HG03457 (cell line): ENCODE data around the gene AASDH.
"Not testable (repeated sequence)": the region's sequence is repeated elsewhere in the genome, so short reads cannot be mapped to it uniquely, and the experiment has no call there.

ENCODE experiments used
- ATAC-seq: cut with Tn5 transposase; IDR thresholded peaks from one replicate; pipeline ENCODE4 v1.9.1; 2021; ENCODE audit warnings: moderate number of reproducible peaks; ENCODE audit not compliant: unreplicated experiment

Gene AASDH

DNA sequence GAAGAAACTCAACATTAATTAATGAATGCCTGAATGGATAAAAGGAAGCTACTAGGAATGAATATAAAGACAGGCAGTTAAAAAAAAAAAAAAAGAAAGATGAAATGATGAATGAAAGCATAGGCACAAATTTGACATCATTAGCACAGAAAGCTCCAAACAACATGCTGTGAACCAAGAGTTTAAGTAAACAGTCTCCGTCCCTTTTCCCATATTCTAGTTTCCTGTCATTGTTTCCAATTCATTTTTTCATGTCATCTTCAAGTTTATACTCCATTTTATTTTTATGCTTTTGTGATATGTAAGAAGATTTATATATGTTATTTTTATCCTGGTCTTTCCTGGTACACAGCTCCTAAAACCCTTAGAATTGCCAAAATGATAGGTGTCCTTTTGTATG lies 17.7 kb upstream of the AASDH start:
- no peak for ATAC-seq

DNA sequence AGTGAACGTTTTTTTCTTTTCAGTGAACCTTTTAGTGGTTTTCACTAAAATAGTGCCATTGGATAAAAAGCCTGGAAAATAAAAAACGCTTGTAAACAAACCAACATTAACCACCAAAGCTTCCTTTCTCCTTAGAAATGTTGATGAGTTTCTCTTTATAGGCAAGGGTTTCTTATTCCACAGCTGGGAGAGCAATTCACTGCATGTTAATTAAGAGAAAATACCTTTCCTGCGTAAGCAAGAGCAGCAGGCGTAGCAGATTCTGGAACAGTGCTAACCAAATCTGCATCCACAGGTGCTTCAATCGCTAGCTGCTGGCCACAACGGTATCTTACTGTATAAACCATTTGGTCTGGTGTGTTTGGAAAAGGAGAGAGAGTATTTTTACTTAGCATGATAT lies 13.3 kb upstream of the AASDH start:
- no peak for ATAC-seq

DNA sequence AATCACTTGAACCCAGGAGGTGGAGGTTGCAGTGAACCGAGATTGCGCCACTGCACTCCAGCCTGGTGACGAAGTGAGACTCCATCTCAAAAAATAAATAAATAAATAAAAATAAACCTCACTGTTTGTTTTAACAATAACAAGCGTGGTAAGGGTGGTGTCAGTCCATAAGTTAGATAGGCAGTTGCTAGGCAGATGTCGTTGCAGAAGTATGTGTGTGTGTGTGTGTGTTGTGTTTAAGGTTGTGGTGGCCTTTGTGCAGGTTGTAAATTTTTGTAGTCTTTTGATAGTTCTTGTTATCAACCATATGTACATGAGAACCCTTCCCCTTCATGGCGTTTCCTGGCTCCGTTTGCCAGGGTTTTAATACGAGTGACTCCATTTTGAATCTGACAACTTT lies 4.0 kb upstream of the AASDH start:
- ATAC-seq = no peak

DNA sequence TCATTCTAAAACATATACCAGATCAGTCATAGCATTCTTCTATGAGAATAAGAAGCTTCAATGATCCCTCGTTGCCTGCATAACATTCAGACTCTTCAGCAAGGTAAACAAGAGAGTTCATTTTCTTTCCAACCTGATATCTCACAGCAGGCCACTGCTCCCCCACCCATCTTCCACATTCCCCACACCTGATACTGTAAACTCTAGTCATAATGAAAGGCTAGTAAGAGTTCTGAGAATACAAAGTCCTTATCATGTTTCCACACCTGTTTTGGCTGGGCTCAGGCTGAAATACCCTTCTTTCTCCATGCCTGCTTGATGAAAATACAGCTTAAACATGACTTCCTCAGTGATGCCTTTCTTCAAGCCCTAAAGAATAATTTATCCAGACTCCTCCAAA lies 2.3 kb upstream of the AASDH start:
- ATAC-seq = no peak

DNA sequence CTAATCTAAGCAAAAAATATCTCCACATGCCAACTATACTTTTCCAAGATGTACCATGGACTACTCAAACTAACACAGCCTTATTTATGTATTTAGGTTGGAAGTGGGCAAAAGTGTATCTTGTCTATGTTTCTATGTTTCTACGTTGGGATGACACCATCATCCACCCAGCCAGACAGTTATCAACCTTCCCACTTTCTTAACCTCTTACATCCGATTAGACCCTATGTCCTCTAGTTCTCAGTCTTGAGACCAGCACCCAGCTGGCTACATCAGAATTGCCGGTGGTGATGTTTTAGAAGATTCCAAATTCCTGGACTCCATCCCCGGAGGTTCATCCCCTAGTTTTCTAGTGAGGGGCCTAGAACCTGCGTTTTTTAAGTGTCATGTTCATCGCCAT lies 1.0 kb upstream of the AASDH start:
- no peak for ATAC-seq

DNA sequence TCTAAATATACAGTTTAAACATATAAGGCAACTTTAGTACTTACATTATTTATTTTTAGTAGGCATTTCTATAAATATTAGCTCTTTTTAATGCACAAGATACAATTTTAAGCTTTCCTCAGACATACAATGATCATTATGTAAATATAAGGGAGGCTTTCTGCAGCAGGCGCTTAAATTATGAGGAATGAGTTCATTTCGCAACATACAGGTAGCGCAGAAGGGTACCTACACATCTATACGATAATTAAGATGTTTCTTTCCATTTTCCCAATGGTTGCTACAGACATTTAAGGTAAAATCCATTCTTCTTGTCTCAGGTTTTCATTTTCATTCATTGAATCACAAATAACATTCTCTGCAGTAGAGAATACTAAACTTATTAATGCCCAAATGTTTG lies 1.2 kb downstream of the AASDH start:
- ATAC-seq = no peak

DNA sequence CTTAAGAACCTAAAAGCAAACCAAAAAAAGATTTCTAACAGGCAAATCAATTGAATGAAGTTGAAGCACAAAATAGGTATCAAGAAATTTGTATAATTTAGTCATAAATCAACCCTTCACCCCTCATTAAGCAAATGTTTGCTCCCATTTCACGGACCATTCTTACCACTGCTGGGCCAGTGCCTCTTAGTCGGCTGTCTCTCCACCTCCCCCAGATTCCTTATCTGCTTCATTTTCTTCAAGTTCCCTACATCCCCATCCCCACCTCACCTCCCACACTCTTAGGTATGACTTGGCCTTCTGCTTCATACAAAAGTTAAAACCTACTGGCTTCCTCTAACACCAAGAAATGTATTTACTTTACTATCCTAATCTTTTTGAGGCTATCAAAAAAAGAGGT lies 11.8 kb downstream of the AASDH start:
- ATAC-seq = no peak

DNA sequence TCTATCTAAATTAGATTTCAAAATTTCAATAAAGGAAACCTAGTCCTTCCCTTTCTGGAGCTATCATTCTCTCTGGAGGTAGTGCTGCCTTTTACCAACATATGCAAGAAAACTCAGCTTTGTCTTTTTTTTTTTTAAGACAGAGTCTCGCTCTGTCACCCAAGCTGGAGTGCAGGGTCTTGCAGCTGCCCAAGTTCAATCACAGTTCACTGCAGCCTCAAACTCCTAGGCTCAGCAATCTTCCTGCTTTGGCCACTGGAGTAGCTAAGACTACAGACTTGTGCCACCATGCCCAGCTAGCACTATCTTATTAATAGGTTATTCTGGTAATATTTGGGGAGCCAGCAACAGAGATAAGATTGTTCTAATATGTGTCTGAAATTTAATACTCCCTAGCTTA lies 12.3 kb downstream of the AASDH start:
- no peak for ATAC-seq

DNA sequence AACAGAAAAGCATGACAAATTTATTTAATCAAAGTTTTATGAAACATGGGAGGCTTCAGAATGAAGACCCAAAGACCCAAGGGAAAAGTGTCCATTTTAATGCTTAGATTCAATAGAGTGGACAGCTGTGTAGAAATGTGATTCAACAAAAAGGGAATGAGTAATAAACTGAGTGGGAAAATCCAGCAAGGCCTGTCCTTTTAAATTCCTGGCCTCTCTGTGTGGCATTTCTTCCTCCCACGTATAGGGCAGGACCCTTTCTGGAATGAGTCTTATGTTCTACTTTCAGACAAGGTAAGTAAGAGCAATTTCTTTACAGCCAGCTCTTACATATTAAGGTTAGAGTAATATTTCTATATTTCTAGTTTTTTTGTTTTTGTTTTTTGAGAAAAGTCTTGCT lies 14.5 kb downstream of the AASDH start:
- no peak for ATAC-seq

DNA sequence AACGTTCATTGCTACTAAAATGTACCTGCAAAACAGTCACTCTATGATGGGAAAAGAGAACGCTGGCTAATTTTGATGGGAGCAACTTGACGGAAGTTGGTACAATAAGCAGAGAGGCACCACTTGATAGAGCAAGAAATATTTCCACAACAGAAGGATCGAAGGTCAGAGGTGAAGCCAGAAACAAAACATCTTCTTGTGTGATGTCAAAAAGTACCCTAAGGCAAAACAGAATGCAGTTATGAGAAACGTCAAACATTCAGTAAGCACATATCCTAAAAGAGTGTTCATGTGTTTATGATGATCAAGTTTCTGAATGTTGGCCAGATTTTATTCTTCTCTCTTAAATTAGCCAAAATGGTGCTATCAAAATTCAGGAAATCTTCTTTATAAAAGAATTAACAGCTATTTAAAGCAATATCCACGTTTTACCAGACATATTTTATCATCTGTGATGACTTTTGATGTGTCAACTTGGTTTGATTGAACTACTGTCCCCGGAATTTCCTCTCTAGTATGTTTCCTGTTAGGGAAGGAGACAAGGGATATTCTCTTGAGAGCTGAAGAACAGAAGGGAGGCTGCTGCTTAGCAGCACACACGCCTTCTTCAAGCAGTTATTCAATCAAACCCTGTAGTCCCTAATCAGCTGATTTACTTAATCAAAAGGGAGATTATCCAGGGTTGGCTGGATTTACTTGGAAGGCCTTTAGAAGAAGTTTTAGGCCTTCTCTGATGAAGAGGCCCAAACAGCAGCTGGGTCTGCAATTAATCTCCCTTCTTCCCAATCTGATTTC lies 15.7 kb downstream of the AASDH start:
- no peak for ATAC-seq

DNA sequence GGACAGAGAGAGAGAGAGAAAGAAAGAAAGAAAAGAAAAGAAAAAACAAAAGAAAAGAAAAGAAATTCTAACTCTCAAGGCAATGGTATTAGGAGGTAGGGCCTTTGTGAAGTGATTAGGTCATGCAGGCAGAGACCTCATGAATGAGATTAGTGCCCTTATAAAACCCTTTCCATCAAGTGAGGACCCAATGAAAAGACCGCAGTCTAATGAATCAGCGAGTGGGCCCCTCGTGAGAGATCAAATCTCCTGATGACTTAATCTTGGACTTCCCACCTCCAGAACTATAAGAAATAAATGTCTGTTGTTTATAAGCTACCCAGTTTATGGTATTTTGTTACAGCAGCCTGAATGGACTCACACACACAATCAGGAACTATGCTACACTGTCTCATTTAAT lies 16.9 kb downstream of the AASDH start:
- no peak for ATAC-seq

DNA sequence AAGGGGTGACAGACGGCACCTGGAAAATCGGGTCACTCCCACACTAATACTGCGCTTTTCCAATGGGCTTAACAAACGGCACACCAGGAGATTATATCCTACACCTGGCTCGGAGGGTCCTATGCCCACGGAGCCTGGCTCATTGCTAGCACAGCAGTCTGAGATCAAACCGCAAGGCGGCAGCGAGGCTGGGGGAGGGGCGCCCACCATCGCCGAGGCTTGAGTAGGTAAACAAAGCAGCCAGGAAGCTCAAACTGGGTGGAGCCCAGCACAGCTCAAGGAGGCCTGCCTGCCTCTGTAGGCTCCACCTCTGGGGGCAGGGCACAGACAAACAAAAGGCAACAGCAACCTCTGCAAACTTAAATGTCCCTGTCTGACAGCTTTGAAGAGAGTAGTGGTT lies 24.3 kb downstream of the AASDH start:
- not testable (repeated sequence) for ATAC-seq

DNA sequence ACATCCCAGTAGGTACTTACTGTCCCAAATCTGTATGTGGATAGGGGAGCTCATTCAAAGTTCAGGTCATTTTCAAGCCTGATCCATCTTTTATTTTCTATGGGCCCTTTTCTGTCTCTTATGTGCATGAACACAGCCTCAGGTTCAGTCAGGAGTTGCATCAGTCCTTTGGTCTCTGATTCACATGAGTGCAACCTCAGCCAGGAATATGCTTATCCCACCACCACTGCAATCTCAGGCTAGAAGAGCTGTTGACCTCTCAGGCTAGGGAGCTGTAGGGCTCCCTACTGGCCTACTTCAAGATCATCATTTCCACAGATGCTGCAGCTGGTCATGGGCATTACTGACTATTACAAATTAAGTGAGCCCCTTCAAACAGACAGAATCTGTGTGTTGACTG lies 27.2 kb downstream of the AASDH start:
- no peak for ATAC-seq

DNA sequence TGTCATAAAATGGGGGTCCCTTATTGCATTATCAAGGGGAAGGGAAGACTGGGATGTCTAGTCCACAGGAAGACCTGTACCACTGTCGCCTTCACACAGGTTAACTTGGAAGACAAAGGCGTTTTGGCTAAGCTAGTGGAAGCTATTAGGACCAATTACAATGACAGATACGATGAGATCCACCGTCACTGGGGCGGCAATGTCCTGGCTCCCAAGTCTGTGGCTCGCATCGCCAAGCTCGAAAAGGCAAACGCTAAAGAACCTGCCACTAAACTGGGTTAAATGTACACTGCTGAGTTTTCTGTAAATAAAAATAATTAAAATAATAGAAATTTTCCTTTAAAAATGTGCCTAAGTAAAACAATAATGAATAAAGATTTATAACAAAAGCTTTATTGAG lies 30.6 kb downstream of the AASDH start:
- no peak for ATAC-seq

DNA sequence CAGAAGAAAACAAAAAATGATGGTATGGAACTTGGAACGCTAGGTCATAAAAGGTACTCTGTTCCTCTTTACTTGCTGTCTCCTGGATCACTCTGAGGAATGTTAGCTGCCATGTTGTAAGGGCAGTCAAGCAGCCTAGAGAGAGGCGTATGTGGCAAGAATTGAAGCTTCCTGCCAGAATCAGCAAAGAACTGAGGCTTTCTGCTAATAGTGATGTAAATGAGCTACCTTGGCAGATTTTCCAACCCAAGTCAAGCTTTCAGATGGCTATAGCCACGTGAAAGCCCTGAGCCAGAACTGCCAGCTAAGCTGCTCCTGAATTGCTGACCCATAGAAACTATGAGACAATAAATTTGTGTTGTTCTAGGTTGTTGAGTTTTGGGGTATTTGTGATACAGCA lies 38.7 kb downstream of the AASDH start:
- no peak for ATAC-seq

DNA sequence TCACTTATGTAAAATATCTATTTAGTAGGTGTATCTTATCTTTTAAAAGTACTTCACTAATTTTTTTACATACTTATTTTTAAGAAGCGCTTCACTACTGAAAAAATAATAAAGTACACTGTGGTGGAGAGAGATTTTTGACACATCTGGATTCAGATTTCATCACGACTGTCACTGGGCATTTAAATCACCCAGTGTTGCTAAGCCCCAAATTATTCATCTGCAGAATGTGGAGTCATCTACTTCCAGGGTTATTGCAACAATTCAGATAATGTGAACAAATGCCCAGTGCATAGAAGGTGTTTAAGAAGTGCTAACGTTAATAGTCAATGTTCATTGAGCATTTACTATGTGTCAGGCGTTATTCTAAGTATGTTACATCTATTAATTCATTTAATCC lies 41.8 kb downstream of the AASDH start:
- ATAC-seq = no peak

DNA sequence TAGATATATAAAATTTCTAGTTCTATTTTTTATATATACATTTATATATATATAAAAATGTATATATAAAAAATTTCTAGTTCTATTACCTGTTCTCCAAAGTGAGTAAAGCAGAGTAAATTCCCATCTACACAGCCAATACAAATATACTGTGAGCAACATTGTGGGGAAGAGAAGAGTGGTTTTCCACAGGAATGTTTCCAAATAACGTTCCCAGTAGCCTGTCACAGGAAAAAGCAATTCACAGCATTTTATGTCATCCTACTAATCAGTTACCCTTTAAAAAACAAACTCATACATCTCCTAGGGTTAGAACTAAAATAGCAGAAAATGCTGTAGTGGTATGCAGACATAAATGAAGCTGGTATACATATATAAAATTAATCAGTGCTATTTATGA lies 44.5 kb downstream of the AASDH start:
- ATAC-seq = no peak

DNA sequence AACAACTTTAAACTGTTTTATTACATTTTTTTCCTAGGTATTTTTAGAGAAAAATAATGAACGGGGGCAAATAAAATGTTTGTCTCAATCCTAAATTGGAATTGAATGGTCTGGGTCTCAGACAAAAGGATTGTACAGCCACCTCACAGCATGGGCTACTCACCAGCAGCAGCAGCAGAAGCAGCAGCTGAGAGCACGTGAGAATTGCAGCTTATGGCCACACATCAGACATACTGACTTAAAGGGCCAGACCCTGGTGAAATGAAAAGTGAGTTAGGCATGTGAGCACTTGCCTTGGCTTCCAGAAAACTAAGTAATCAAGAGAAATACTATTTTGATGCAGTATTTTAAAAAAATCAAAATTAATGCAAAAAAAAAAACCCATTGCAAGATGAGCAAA lies 56.6 kb downstream of the AASDH start:
- no peak for ATAC-seq

DNA sequence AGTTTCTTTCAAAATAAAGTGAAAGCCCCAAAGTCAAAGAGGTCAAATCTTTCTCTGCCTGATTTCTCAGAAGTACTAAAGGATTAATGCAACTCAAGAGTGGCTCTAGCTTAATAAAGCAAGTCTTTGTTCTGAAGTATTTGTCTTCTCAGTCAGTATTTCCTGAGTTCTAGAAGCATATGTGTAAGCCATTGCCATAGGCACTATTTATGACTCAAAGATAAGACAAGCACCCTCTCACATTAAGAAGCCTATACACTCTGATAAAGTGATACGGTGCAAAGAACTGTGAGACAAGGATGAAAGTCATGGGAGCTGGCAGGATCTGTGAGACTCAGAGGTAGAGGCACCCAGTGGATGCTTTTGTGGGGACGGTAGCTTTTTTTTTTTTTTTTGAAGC lies 60.9 kb downstream of the AASDH start:
- ATAC-seq = no peak

DNA sequence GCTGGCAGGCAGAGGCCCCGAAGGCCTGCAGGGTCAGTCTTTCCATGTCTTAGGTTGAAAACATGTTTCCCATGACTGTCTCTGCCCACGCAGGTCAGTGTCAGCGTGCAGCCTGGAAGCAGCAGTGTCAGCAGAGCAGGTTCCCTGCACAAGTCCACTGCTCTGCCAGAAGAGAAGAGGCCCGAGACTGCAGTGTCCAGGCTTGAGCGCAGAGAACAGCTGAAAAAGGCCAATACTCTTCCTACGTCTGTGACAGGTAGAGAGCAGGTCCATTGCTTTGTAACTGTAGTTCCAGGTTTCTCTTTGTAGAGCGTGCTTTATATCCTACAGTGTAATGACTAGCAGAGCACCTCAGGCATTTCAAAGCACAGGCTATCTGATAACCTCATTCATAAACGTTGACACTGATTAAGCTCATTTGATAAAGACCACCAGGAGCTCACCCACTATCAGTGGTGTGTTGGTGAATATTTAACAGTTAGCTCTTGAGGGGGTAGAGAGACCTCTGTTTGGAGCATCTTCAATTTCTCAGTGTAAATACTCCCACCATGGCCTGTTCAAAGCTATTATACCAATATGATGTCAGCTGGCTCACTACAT lies 63.2 kb downstream of the AASDH start:
- ATAC-seq = no peak

DNA sequence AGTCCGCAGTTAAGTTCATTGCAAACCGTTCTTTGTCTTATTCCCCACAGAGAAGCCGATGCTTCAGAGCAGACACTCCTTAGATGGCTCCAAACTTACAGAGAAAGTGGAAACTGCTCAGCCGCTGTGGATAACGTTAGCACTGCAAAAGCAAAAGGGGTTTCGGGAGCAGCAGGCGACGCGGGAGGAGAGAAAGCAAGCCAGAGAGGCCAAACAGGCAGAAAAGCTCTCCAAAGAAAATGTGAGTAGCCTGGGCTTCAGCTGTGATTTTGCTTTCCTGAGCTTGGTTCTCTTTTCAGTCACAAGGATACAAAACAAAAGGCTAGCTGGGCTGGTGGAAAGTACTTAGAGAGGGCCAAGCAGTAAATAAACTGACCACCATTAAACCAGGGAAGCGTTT lies 64.0 kb downstream of the AASDH start:
- no peak for ATAC-seq

DNA sequence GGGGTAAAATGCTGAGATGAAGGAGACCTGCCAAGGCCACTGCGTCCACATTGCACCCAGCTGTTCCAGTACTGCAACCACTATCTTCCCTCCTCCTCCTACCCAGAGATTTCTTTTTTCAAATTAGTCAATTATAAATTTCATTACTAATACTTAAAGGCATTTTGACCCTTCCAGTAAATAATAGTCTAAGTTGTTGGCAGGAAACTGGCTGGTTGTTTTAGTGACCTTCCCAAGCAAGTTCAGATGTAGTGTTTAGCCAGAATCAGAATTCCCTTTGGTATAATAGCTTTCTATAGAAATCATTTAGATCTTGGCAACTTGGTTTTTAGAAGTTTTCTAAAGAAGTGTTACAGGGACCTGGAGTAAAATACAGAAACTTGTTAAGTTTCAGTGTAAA lies 66.0 kb downstream of the AASDH start:
- no peak for ATAC-seq

DNA sequence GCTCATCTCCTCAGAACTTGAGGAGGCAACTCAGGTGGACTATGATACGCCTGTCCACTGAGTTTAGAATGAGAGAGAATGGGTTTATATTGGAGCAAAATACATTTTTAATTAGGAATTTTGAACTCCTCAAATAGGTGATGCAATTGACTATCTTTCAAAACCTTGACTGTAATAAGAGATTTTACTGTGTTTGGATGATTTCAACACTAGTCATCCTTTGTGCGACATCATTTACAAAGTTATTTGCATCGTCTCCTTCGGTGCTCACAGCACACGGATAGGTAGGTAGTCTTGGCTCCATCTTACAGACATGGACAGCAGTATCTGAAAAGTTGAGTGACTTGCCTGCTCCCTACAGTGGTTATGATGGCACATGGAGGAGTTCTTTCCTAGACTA lies 67.0 kb downstream of the AASDH start:
- no peak for ATAC-seq
